T-helper 17 cell (primary cell): Measurements from ENCODE around the gene CSPG4. TPM values are rescaled to one million over a fixed set of nuclear protein-coding genes. Genes with fewer than 3 reads are reported as not detected.
A peak's percentile ranks its signal among the peaks of the same experiment; 100 is the strongest.
"Not testable (repeated sequence)": the region's sequence is repeated elsewhere in the genome, so short reads cannot be mapped to it uniquely, and the experiment has no call there.

ENCODE experiments used
- ATAC-seq: fragments of 150-1000 bp; cut with Tn5 transposase; 2 replicates; pipeline ENCODE4 v1.10.0; 2021; ENCODE audit warnings: mild to moderate bottlenecking, moderate library complexity
- DNase-seq, 3 donors: peaks; one replicate each; pipeline versions ENCODE4 v3.0.0 to v3.0.0-alpha.2; 2020 to 2021
- H3K9me3 ChIP-seq: one replicate; pipeline ENCODE4 v1.7.0; 2013; ENCODE audit warnings: low read length, mild to moderate bottlenecking; ENCODE audit not compliant: control insufficient read depth, poor library complexity, severe bottlenecking
- H3K27ac Mint-ChIP-seq: one replicate; pipeline ENCODE4 v1.8.0; 2022; ENCODE audit warnings: mild to moderate bottlenecking, moderate library complexity, mixed read lengths
- H3K27me3 Mint-ChIP-seq: one replicate; pipeline ENCODE4 v1.8.0; 2022; ENCODE audit warnings: mixed read lengths
- H3K36me3 Mint-ChIP-seq: one replicate; pipeline ENCODE4 v1.8.0; 2022; ENCODE audit warnings: low read depth, mixed read lengths
- H3K4me1 Mint-ChIP-seq: one replicate; pipeline ENCODE4 v1.8.0; 2022; ENCODE audit warnings: mild to moderate bottlenecking, mixed read lengths
- H3K4me3 Mint-ChIP-seq: one replicate; pipeline ENCODE4 v1.8.0; 2022; ENCODE audit warnings: mild to moderate bottlenecking, moderate library complexity, mixed read lengths
- total RNA-seq, 4 donors: library from RNA in 2 of 4; stranded (reverse) in 2 of 4; gene quantifications; one replicate each; pipeline ENCODE4 v1.2.3 and lab custom pipeline; 2022 to 2026

Gene CSPG4
- total RNA-seq, 2 donors from 2014 or later = 0.08 TPM; not detected in 1

DNA sequence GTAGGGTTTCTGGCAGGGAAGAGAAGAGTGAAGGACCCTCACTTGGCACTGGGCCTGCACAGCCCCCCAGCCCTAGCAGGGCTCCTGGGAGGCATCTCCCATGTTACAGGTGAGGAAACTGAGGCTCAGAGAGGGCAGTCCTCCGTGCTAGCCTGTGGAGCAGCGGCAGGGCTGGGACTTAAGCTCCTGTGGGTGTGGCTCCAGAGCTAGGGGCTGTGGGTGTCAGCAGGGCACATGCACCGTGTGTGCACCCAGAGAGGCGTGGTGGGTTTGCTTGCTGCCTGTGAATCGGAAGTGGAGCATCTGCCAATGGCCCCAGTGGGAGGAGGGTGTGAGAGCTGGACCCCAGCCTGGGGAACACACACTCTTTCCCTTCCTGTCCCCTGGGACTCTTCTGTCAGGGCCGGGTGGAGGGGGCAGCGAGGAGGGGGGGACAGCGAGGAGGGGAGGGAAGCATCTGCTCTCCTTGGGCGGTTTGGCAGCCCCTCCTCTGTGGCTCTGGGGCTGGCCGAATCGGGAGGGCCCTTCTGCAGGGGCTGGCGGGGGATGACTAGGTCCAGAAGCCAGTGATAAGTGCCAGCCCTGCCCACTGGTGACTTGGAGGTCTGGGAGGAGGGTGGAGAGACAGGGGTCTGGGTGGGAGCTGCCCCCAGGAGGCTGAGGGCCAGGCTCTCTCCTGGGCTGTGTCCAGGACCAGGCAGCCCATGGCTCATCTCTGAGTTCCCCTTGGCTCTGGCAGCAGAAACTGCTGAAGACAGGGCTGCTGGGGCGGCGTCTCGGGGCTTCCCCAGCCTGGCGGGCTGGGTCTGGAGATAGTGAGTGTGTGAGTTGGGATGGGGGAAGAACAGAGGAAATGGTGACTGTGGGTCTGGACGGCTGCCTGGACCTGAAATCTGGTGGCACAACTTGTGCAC lies 12.4 kb downstream of the CSPG4 start:
- H3K27me3 Mint-ChIP-seq = peaks cover 13% of the 10 kb centered on the region
- DNase-seq, H3K9me3 ChIP-seq, H3K4me1 Mint-ChIP-seq, H3K36me3 Mint-ChIP-seq, H3K4me3 Mint-ChIP-seq, H3K27ac Mint-ChIP-seq: not testable (repeated sequence)
- ATAC-seq = peak; percentile 64

DNA sequence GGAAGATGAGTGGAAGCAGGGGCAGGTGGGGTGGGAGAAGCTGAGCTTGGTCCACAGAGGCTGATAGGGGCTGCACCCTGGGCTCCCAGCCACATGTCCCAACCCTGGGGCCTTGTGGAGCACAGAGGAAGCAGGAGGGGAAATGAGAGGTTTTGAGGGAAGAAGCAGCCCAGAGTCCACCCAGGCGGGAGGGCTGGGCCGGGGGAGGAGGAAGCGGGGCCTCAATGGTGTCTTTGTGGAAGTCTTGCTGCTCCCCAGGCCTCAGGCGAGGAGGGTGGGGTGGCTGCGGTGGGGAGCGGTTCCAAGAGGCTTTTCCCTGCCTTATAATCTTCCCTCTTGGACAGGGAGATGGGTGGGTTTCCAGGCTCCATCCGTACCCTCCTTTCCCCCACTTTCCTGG lies 13.1 kb downstream of the CSPG4 start:
- not testable (repeated sequence) for H3K36me3 Mint-ChIP-seq, H3K4me3 Mint-ChIP-seq, DNase-seq, ATAC-seq, H3K9me3 ChIP-seq, H3K27ac Mint-ChIP-seq
- Mint-ChIP-seq H3K4me1 (peaks cover 10% of the 10 kb centered on the region), H3K27me3 (peaks cover 20% of the 10 kb centered on the region)

DNA sequence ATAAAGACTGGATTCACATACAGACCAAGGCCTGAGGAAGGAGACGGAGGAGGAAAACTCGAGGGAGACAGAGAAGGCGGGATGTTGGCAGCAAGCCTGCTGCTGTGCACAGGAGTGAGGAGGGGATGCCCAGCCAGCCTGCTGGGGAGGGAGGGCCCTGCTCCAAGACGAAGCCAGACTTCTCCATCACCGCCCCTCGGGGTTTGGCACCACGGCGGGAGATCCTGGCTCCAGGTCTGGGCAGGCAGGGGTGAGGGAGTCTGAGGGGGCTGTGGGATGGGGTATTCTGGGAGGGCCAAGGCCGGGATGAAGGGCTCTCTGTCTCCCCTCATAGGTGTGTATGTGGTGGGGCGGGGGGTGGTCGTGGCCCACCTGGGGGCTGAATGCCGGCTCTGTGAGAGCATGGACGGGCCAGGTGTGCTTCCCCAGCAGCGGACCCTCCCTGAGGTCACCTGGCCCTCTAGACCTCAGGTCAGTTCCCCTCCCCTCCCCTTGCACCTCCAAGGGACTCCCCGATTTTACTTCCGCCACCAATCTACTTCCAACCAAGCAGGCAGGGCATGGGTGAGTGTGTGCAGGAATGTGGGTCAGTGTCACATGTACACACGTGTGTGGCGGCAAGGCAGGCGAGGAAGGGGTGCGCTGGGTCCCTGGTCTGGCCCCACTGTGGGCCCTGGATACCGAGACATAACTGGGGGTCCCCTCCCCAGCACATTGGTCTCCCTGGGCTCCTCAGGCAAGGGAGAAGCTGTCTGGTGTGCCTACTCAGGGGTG lies 14.5 kb downstream of the CSPG4 start:
- Mint-ChIP-seq H3K4me1 (peaks cover 13% of the 10 kb centered on the region), H3K27me3 (peaks cover 28% of the 10 kb centered on the region)
- not testable (repeated sequence) for ATAC-seq, H3K9me3 ChIP-seq, H3K36me3 Mint-ChIP-seq, H3K27ac Mint-ChIP-seq, H3K4me3 Mint-ChIP-seq, DNase-seq

DNA sequence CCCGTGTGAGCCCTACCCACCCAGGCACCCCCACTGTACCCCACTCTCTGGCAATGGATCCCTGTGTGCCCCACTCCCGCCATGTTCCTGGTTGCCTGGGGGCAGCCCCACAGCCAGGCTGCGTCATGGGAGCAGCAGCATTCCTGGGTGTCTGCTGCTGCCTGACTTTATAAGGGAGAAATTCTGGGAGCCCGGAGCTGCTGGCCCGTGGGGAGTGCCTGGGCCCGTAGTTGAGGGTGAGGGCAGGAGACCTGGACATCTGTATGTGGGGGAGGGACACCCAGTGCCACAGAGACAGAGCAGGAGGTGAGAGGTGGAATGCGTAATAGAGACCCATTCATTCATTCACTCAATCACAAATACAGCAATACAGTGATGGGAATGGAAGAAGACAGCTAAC lies 15.1 kb downstream of the CSPG4 start:
- ATAC-seq = no peak
- no peaks in the 10 kb centered on the region for H3K9me3 ChIP-seq
- H3K27me3 Mint-ChIP-seq = peaks cover 30% of the 10 kb centered on the region
- H3K36me3 Mint-ChIP-seq = peaks cover 4% of the 10 kb centered on the region
- no peak overlapping the region for H3K4me3 Mint-ChIP-seq
- H3K4me1 Mint-ChIP-seq = peaks cover 13% of the 10 kb centered on the region
- H3K27ac Mint-ChIP-seq = no peak overlapping the region
- no peak for DNase-seq

DNA sequence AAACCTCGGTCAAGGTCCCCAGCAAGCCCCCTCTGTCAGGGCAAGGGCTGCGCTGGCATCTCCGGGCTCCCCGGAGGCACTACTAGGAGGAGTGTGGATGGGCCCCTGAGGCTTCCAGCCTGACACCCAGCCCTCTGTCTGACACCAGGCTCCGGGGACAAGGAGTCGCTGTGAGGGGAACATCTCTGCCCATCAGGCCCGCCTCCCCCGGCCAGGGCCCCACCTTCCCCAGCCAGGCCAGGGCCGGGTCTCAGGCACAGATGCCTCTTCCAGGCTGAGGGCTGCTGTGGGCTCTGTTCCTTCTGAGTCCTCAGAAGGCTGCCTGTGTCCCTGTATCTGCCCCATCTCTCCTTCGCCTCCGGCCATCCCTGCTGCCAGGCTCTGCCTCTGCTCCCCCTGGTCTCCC lies 15.8 kb downstream of the CSPG4 start:
- no peaks in the 10 kb centered on the region for H3K9me3 ChIP-seq
- peaks cover 31% of the 10 kb centered on the region for H3K27me3 Mint-ChIP-seq
- peaks cover 17% of the 10 kb centered on the region for H3K4me1 Mint-ChIP-seq
- ATAC-seq (no peak), DNase-seq (no peak)
- H3K27ac Mint-ChIP-seq = no peak overlapping the region
- peaks cover 7% of the 10 kb centered on the region for H3K36me3 Mint-ChIP-seq
- H3K4me3 Mint-ChIP-seq = no peak overlapping the region

DNA sequence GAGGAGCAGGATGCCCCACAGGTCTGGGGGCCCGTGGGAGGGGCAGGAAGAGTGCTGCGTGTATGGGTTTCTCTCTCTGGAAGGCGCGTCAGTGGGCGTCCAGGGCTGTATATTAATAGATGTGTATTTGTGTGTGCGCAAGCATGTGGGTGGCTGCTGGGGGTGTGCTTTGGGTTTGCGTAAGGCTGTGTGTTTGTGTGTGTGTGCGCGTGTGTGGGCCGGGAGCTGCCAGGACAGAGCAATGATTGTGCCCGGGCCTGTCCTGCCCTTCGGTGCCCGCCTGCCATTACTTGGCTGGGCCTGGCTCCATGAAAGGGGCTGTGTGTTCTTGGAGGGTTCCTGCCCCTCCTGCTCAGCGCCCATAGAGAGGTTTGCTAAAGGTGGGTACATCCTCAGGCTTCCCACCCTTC lies 16.3 kb downstream of the CSPG4 start:
- ATAC-seq (no peak), DNase-seq (no peak)
- peaks cover 31% of the 10 kb centered on the region for H3K27me3 Mint-ChIP-seq
- H3K36me3 Mint-ChIP-seq = peaks cover 7% of the 10 kb centered on the region
- H3K9me3 ChIP-seq = no peaks in the 10 kb centered on the region
- no peak overlapping the region for H3K4me3 Mint-ChIP-seq
- peaks cover 17% of the 10 kb centered on the region for H3K4me1 Mint-ChIP-seq
- H3K27ac Mint-ChIP-seq = no peak overlapping the region

DNA sequence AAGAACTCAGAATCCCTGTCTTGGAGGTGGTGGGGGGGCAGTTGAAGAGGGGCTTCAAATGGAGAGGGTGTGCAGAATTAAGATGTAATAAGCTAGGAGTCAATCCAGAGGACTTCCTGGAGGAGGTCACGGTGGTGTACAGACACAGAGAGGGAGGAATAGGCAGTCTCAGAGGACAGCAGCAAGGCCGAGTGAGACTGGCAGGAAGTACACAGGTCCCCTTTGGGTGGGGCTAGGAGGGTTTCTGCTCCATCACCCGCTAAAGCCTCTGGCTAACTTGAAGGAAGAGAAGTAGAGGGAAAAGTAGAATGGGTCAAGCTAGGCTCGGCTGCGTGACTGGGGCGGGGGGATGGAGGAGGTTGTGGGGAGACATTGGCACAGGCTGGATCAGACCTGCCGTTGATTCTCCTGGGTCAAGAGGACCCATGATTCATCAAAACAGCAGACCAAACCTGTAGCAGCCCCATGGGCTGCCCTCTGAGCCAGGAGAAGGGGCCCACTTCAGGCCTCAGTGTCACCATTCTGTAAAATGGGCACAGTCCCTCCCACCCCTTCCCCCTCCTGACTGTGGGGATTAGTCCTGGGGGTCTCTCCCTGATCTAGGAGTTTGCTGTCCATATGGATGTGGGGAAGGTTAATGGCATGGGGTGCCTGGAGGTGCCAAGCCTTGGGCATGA lies 16.9 kb downstream of the CSPG4 start:
- peaks cover 7% of the 10 kb centered on the region for H3K36me3 Mint-ChIP-seq
- peaks cover 31% of the 10 kb centered on the region for H3K27me3 Mint-ChIP-seq
- H3K4me1 Mint-ChIP-seq = peaks cover 17% of the 10 kb centered on the region
- DNase-seq (no peak), ATAC-seq (no peak)
- H3K4me3 Mint-ChIP-seq = no peak overlapping the region
- H3K27ac Mint-ChIP-seq = no peak overlapping the region
- H3K9me3 ChIP-seq = no peaks in the 10 kb centered on the region

DNA sequence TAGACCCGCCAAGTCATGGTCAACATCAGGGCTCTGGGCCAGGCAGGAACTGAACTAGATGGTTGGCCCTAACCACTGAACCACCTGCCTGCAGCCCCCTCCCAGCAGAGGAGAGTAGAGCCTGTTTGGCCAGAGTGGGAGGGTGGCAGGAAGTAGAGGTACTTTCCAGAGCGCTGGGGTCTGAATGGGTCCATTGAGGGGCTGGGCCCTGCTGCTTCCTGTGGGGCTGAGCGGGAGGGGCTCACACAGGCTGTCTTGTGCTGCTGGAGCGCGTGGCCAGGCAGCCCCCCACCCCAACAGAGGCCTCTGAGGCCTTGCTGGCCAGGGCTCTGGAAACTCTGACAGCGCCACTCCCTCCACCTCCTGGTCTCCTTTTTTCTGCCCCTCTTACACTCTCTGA lies 17.4 kb downstream of the CSPG4 start:
- H3K4me3 Mint-ChIP-seq = no peak overlapping the region
- H3K9me3 ChIP-seq = no peaks in the 10 kb centered on the region
- H3K36me3 Mint-ChIP-seq = peaks cover 7% of the 10 kb centered on the region
- H3K27me3 Mint-ChIP-seq = peaks cover 31% of the 10 kb centered on the region
- ATAC-seq = no peak
- no peak overlapping the region for H3K27ac Mint-ChIP-seq
- no peak for DNase-seq
- H3K4me1 Mint-ChIP-seq = peaks cover 17% of the 10 kb centered on the region

DNA sequence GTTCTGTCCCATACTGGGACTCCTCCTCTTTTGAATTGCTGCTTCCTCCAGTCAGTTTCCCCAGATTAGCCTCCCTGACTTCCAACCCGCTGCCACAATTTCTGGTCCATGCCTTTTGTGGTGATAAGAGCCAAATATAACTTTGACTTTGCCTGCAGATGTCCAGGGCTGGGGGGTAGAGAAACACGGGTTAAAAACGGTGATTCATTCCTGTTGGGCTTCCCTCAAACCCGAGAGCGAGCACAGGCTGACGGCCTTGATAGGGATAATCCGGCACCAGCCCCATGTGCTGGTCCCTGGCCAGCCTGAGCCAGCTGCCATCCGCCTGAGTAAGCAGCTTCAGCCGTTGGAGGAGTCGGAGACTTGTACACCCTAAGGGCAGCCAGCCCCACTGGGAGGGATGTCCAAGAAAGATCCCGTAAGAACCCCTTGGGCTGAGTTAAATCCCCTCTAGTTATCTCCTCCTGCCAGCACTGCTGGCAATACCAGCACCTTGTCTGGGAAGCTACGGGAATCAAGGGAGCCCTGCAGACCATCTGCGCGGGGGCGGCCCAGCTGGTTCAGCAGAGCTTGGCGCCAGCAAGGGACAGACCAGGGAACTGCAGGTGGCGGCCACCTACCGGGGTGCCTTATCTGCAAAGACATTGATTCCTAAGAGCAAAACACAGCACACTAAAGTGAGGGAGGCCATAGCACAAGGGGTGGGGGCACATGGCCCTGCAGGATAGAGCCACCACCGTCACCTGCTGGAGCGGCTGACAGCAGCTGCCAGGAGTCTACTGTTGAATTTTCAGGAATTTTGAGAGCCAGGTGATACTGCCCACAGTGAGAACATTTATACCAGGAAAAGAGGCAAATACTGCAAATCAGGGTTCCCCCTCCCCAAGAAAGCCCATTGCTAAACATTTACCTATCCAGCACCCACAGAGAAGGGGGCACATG lies 18.1 kb downstream of the CSPG4 start:
- no peaks in the 10 kb centered on the region for H3K9me3 ChIP-seq
- peaks cover 17% of the 10 kb centered on the region for H3K4me1 Mint-ChIP-seq
- peaks cover 31% of the 10 kb centered on the region for H3K27me3 Mint-ChIP-seq
- ATAC-seq (no peak), DNase-seq (no peak)
- no peak overlapping the region for H3K27ac Mint-ChIP-seq
- H3K4me3 Mint-ChIP-seq = no peak overlapping the region
- H3K36me3 Mint-ChIP-seq = peaks cover 7% of the 10 kb centered on the region

DNA sequence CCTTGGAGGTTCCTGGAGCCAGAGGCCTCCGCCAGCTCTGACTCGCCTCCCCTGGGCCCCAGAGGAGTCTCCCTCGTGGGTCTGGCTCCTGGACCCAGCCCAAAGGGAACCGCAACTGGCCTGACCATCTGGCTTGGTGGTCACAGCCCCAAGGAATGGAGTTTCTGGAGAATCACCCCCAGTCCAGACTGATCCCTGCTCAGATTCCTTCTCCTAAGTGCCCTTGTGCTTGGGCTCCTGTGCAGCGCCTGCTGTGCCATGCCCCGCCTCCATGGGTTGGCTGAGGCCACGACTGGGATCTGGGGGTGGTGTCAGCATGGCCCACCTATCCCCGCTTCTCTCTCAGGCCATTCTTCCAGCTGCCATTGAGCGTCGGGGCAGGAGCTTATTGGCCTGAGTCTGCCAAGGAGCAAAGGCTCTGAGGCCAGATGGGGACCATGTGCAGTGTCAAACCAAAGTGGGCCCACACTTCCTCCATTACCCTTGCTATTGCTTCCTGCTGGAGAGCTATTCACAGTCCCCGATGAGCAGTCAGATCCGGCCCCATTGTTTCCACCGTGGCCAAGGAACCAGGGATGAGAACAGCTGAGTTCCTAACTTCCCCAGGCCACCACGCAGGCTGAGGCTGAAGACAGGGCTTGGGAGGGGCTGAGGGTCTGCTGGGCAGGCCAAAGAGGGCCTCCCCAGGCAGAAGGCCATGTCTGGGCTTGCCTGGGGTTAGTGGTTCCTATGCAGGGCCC lies 19.0 kb downstream of the CSPG4 start:
- Mint-ChIP-seq H3K27me3 (peaks cover 31% of the 10 kb centered on the region), H3K4me1 (peaks cover 17% of the 10 kb centered on the region), H3K36me3 (peaks cover 7% of the 10 kb centered on the region), H3K27ac (no peak overlapping the region), H3K4me3 (no peak overlapping the region)
- ATAC-seq = no peak
- no peak for DNase-seq
- no peaks in the 10 kb centered on the region for H3K9me3 ChIP-seq

DNA sequence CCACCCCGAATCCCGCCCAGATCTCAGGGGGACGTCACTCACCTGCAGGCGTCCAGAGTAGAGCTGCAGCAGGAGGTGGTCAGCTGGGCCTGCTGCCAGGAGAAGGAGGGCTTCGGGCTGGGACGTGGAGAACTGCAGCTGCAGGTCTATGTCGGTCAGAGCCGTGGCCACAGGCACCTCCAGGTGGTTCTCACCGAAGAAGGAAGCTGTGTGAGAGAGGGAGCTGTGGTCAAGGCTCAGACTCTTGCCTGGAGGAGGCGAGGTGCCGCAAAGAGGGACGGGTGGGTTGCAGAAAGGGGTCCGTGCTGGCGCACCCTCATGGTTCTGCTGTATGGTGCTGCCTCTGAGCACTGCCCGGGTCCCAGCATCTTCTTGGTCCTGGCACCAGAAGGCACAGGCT lies 19.6 kb downstream of the CSPG4 start:
- peaks cover 17% of the 10 kb centered on the region for H3K4me1 Mint-ChIP-seq

DNA sequence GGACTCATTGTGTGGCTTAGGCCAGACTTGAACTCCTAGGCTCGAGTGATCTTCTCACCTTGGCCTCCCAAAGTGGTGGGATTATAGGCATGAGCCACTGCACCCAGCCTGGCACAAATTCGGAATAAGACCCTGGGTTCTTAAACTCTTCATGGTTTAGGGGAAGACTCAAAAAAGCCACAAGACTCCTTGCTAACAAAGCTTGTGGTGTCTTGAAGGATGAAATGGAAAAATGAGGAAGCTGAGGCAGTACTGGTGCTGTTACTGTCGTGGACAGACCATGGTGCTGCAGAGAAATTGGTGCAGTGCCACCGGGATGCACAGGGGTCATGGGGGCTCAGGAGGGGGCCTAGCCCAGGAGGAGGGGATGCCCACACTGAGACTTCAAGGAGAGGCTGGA lies 20.3 kb downstream of the CSPG4 start:
- H3K4me3 Mint-ChIP-seq = peak overlapping the region; percentile 50
- not testable (repeated sequence) for ATAC-seq, H3K36me3 Mint-ChIP-seq, DNase-seq, H3K9me3 ChIP-seq, H3K27ac Mint-ChIP-seq
- peaks cover 31% of the 10 kb centered on the region for H3K27me3 Mint-ChIP-seq
- peaks cover 16% of the 10 kb centered on the region for H3K4me1 Mint-ChIP-seq

More for the DNA sequence above, 19.6 kb downstream of the CSPG4 start:
- not testable (repeated sequence) for H3K9me3 ChIP-seq, ATAC-seq, DNase-seq, H3K4me3 Mint-ChIP-seq, H3K36me3 Mint-ChIP-seq, H3K27ac Mint-ChIP-seq
- H3K27me3 Mint-ChIP-seq = peaks cover 31% of the 10 kb centered on the region
